ENCODE results near the gene RRP7A.

GRCh38 chr22:42492323-42492690 is 27.3 kb downstream of the RRP7A start:
- TF ChIP-seq ATF3 (IDR thresholded peaks at IDR 0.05) (no peak), RAD21 (IDR thresholded peaks at IDR 0.05; ENCODE audit: low read depth) (no peak), POLR2A (IDR thresholded peaks at IDR 0.05; ENCODE audit: borderline replicate concordance, extremely low read depth, insufficient read depth, insufficient read length) (no peak), EZH2phosphoT487 (IDR thresholded peaks at IDR 0.05; ENCODE audit: borderline replicate concordance) (no peak)
- TF ChIP-seq, protein P1, sequence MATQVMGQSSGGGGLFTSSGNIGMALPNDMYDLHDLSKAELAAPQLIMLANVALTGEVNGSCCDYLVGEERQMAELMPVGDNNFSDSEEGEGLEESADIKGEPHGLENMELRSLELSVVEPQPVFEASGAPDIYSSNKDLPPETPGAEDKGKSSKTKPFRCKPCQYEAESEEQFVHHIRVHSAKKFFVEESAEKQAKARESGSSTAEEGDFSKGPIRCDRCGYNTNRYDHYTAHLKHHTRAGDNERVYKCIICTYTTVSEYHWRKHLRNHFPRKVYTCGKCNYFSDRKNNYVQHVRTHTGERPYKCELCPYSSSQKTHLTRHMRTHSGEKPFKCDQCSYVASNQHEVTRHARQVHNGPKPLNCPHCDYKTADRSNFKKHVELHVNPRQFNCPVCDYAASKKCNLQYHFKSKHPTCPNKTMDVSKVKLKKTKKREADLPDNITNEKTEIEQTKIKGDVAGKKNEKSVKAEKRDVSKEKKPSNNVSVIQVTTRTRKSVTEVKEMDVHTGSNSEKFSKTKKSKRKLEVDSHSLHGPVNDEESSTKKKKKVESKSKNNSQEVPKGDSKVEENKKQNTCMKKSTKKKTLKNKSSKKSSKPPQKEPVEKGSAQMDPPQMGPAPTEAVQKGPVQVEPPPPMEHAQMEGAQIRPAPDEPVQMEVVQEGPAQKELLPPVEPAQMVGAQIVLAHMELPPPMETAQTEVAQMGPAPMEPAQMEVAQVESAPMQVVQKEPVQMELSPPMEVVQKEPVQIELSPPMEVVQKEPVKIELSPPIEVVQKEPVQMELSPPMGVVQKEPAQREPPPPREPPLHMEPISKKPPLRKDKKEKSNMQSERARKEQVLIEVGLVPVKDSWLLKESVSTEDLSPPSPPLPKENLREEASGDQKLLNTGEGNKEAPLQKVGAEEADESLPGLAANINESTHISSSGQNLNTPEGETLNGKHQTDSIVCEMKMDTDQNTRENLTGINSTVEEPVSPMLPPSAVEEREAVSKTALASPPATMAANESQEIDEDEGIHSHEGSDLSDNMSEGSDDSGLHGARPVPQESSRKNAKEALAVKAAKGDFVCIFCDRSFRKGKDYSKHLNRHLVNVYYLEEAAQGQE (IDR thresholded peaks at IDR 0.05; ENCODE audit: low read depth) = no peak

Data from HCT116 (cell line).